ENCODE data around the gene TIGD4. TPM values are rescaled to one million over a fixed set of nuclear protein-coding genes. Genes with fewer than 3 reads are reported as not detected.
A peak's percentile ranks its signal among the peaks of the same experiment; 100 is the strongest.

Gene TIGD4
- total RNA-seq, 2 experiments from 2014 or later = 0.15 to 0.31 TPM

GRCh38 chr4:152806501-152807125, 27.1 kb upstream of the TIGD4 start:
- DNase-seq = no peak
- no peak overlapping the region for H3K4me3 Mint-ChIP-seq
- ChIA-PET CTCF (no interaction called here), POLR2A (no interaction called here)
- peaks cover 19% of the 10 kb centered on the region for H3K36me3 Mint-ChIP-seq
- peaks cover 4% of the 10 kb centered on the region for H3K9me3 Mint-ChIP-seq
- intact Hi-C loops (cut with micrococcal nuclease) = loop anchor here (1.0 kb wide), 1 partner anchor 27 kb away; the partner anchor contains the start of genes ARFIP1 and TIGD4
- H3K27ac Mint-ChIP-seq = no peak overlapping the region
- H3K4me1 Mint-ChIP-seq (ENCODE audit: low read depth) = peaks cover 17% of the 10 kb centered on the region
- H3K27me3 Mint-ChIP-seq = no peaks in the 10 kb centered on the region

- no peaks in the 10 kb centered on the region for H3K27me3 Mint-ChIP-seq
- CTCF ChIA-PET = interaction anchor here (1.1 kb wide), 1 partner anchor 165 kb away, joined by 4 read pairs; no protein-coding TSS in a partner anchor
- peaks cover 13% of the 10 kb centered on the region for H3K36me3 Mint-ChIP-seq
Measured at GRCh38 chr4:152805818-152806217, 26.3 kb upstream of the TIGD4 start.

GRCh38 chr4:152805071-152805650, 25.6 kb upstream of the TIGD4 start:
- H3K4me1 Mint-ChIP-seq (ENCODE audit: low read depth) = peaks cover 17% of the 10 kb centered on the region
- H3K27me3 Mint-ChIP-seq = no peaks in the 10 kb centered on the region
- H3K27ac Mint-ChIP-seq = no peak overlapping the region
- no peaks in the 10 kb centered on the region for H3K9me3 Mint-ChIP-seq
- intact Hi-C loops (cut with micrococcal nuclease) = no loop called here
- H3K36me3 Mint-ChIP-seq = peaks cover 10% of the 10 kb centered on the region
- H3K4me3 Mint-ChIP-seq = no peak overlapping the region
- CTCF ChIA-PET = interaction anchor here (1.1 kb wide), 1 partner anchor 165 kb away, joined by 4 read pairs; no protein-coding TSS in a partner anchor
- no peak for DNase-seq
- POLR2A ChIA-PET = no interaction called here

More at GRCh38 chr4:152805818-152806217, 26.3 kb upstream of the TIGD4 start:
- intact Hi-C loops (cut with micrococcal nuclease) = no loop called here
- Mint-ChIP-seq H3K4me1 (ENCODE audit: low read depth) (peaks cover 17% of the 10 kb centered on the region), H3K27ac (no peak overlapping the region), H3K9me3 (peaks cover 2% of the 10 kb centered on the region), H3K4me3 (no peak overlapping the region)
- DNase-seq = no peak
- POLR2A ChIA-PET = no interaction called here

GRCh38 chr4:152803541-152803940, 24.0 kb upstream of the TIGD4 start:
- intact Hi-C loops (cut with micrococcal nuclease) = no loop called here
- POLR2A ChIA-PET = no interaction called here
- H3K27me3 Mint-ChIP-seq = no peaks in the 10 kb centered on the region
- no peak overlapping the region for H3K27ac Mint-ChIP-seq
- H3K4me1 Mint-ChIP-seq (ENCODE audit: low read depth) = peaks cover 17% of the 10 kb centered on the region
- H3K9me3 Mint-ChIP-seq = no peaks in the 10 kb centered on the region
- H3K4me3 Mint-ChIP-seq = no peak overlapping the region
- DNase-seq = no peak
- peaks cover 6% of the 10 kb centered on the region for H3K36me3 Mint-ChIP-seq
- CTCF ChIA-PET = no interaction called here

- POLR2A ChIA-PET = no interaction called here
- Mint-ChIP-seq H3K4me3 (no peak overlapping the region), H3K27ac (no peak overlapping the region), H3K9me3 (no peaks in the 10 kb centered on the region), H3K27me3 (no peaks in the 10 kb centered on the region), H3K4me1 (ENCODE audit: low read depth) (peaks cover 4% of the 10 kb centered on the region), H3K36me3 (no peaks in the 10 kb centered on the region)
- intact Hi-C loops (cut with micrococcal nuclease) = no loop called here
- no peak for DNase-seq
- CTCF ChIA-PET = no interaction called here
Measured at GRCh38 chr4:152795891-152796290, 16.4 kb upstream of the TIGD4 start.

- intact Hi-C loops (cut with micrococcal nuclease) = no loop called here
- Mint-ChIP-seq H3K4me1 (ENCODE audit: low read depth) (peaks cover 31% of the 10 kb centered on the region), H3K27ac (no peak overlapping the region), H3K27me3 (no peaks in the 10 kb centered on the region), H3K9me3 (no peaks in the 10 kb centered on the region), H3K4me3 (no peak overlapping the region), H3K36me3 (peaks cover 5% of the 10 kb centered on the region)
- ChIA-PET POLR2A (no interaction called here), CTCF (interaction anchor here (1.1 kb wide), 1 partner anchor 22 kb away, joined by 3 read pairs; no protein-coding TSS in a partner anchor)
- DNase-seq = no peak
Measured at GRCh38 chr4:152786627-152787026, 7.1 kb upstream of the TIGD4 start.

- Mint-ChIP-seq H3K27me3 (no peaks in the 10 kb centered on the region), H3K36me3 (peaks cover 5% of the 10 kb centered on the region), H3K9me3 (no peaks in the 10 kb centered on the region), H3K4me1 (ENCODE audit: low read depth) (peaks cover 34% of the 10 kb centered on the region), H3K4me3 (no peak overlapping the region), H3K27ac (no peak overlapping the region)
- ChIA-PET POLR2A (interaction anchor here (0.6 kb wide), 1 partner anchor 1815 kb away, joined by 3 read pairs; no protein-coding TSS in a partner anchor), CTCF (interaction anchor here (1.1 kb wide), 1 partner anchor 23 kb away, joined by 3 read pairs; no protein-coding TSS in a partner anchor)
- no peak for DNase-seq
- intact Hi-C loops (cut with micrococcal nuclease) = no loop called here
Measured at GRCh38 chr4:152785639-152786615, 6.4 kb upstream of the TIGD4 start.

- Mint-ChIP-seq H3K36me3 (peaks cover 6% of the 10 kb centered on the region), H3K27ac (no peak overlapping the region), H3K4me1 (ENCODE audit: low read depth) (peaks cover 40% of the 10 kb centered on the region), H3K4me3 (no peak overlapping the region), H3K9me3 (no peaks in the 10 kb centered on the region), H3K27me3 (no peaks in the 10 kb centered on the region)
- ChIA-PET CTCF (interaction anchor here (1.4 kb wide), 1 partner anchor 299 kb away, joined by 3 read pairs; no protein-coding TSS in a partner anchor), POLR2A (no interaction called here)
- intact Hi-C loops (cut with micrococcal nuclease) = loop anchor here (5.0 kb wide), 2 partner anchors 247 to 902 kb away; partner anchors contain the start of gene FBXW7
- no peak for DNase-seq
Measured at GRCh38 chr4:152784490-152785350, 5.2 kb upstream of the TIGD4 start.

GRCh38 chr4:152780267-152780778, 793 bp upstream of the TIGD4 start:
- ChIA-PET POLR2A (interaction anchor here (1.6 kb wide), 1 partner anchor 71 kb away, joined by 3 read pairs; no protein-coding TSS in a partner anchor), CTCF (interaction anchor here (0.7 to 3.0 kb wide), 2 partner anchors 279 to 294 kb away, joined by 3 to 11 read pairs; no protein-coding TSS in a partner anchor)
- DNase-seq = no peak
- Mint-ChIP-seq H3K27ac (peak overlapping the region; percentile 85), H3K4me1 (ENCODE audit: low read depth) (peaks cover 38% of the 10 kb centered on the region), H3K27me3 (peaks cover 3% of the 10 kb centered on the region), H3K4me3 (peak overlapping the region; percentile 95), H3K9me3 (no peaks in the 10 kb centered on the region), H3K36me3 (peaks cover 2% of the 10 kb centered on the region)
- intact Hi-C loops (cut with micrococcal nuclease) = loop anchor here (5.0 kb wide), 2 partner anchors 243 to 898 kb away; partner anchors contain the start of gene FBXW7

GRCh38 chr4:152778656-152779512, 646 bp downstream of the TIGD4 start:
- peaks cover 32% of the 10 kb centered on the region for H3K4me1 Mint-ChIP-seq (ENCODE audit: low read depth)
- H3K36me3 Mint-ChIP-seq = peaks cover 2% of the 10 kb centered on the region
- H3K9me3 Mint-ChIP-seq = no peaks in the 10 kb centered on the region
- peak; percentile 42 for DNase-seq
- H3K4me3 Mint-ChIP-seq = peak overlapping the region; percentile 95
- peaks cover 3% of the 10 kb centered on the region for H3K27me3 Mint-ChIP-seq
- peak overlapping the region; percentile 85 for H3K27ac Mint-ChIP-seq
- ChIA-PET POLR2A (interaction anchor here (0.8 to 1.6 kb wide), 5 partner anchors 34 to 244 kb away, joined by 3 to 4 read pairs (median 3); partner anchors contain the start of gene FBXW7), CTCF (interaction anchor here (0.7 to 3.0 kb wide), 13 partner anchors 9 to 370 kb away, joined by 3 to 14 read pairs (median 3); partner anchors contain the start of genes FBXW7 and FHDC1)
- intact Hi-C loops (cut with micrococcal nuclease) = loop anchor here (1.0 to 10.0 kb wide), 6 partner anchors 28 to 372 kb away; no protein-coding TSS in a partner anchor

All from activated CD4-positive, alpha-beta memory T cell treated with anti-CD3 and anti-CD28 coated beads for 36 hours (primary cell).